HepG2 (cell line): ENCODE data around the gene NEAT1. TPM values are rescaled to one million over a fixed set of nuclear protein-coding genes. Genes with fewer than 3 reads are reported as not detected.

Experiments
- CSRNP2 ChIP-seq: sonication (generic); formaldehyde crosslinking; conservative IDR thresholded peaks from 2 replicates; pipeline ENCODE4 v1.8.0; 2022; ENCODE audit warnings: low read depth, missing genetic modification reagents
- HNF4G ChIP-seq, 2 experiments: sonication (generic) in 1 of 2; formaldehyde crosslinking in 1 of 2; IDR thresholded peaks; 2 replicates each; pipeline versions ENCODE4 v1.4.0 to v1.6.1; 2011 to 2020; ENCODE audit warnings: borderline replicate concordance in 2 of 2, low read depth in 2 of 2, mild to moderate bottlenecking in 2 of 2, low read length in 1 of 2, missing genetic modification reagents in 1 of 2, moderate library complexity in 1 of 2
- MXD1 ChIP-seq: sonication (generic); formaldehyde crosslinking; IDR thresholded peaks from 2 replicates; pipeline ENCODE4 v1.4.0; 2020; ENCODE audit warnings: mild to moderate bottlenecking, missing genetic modification reagents
- MXD4 ChIP-seq: IDR thresholded peaks from 2 replicates; pipeline ENCODE4 v1.6.1; 2016; ENCODE audit warnings: mild to moderate bottlenecking, missing biosample characterization, missing genetic modification reagents
- TAF1 ChIP-seq: sonication (generic); formaldehyde crosslinking; IDR thresholded peaks from 2 replicates; pipeline ENCODE4 v1.4.0; 2020; ENCODE audit warnings: missing genetic modification reagents
- ZEB1 ChIP-seq: IDR thresholded peaks from 2 replicates; pipeline ENCODE4 v1.6.1; 2012; ENCODE audit warnings: mild to moderate bottlenecking, low read depth, inconsistent platforms; ENCODE audit not compliant: insufficient replicate concordance
- ZNF263 ChIP-seq: sonication (generic); formaldehyde crosslinking; IDR thresholded peaks from 2 replicates; pipeline ENCODE4 v1.4.0; 2020; ENCODE audit warnings: missing genetic modification reagents
- ZNF296 ChIP-seq: sonication (generic); formaldehyde crosslinking; conservative IDR thresholded peaks from 2 replicates; pipeline ENCODE4 v1.5.0; 2020; ENCODE audit warnings: mild to moderate bottlenecking, missing genetic modification reagents
- ZNF383 ChIP-seq: sonication (generic); formaldehyde crosslinking; IDR thresholded peaks from 2 replicates; pipeline ENCODE4 v1.4.0; 2020; ENCODE audit warnings: missing genetic modification reagents, mild to moderate bottlenecking, borderline replicate concordance
- polyA plus RNA-seq, 8 experiments: library from polyadenylated mRNA; depleted of rRNA in 3 of 8; stranded (reverse) in 7 of 8; unstranded in 1 of 8; fragments of >200 nt; fragmentation: Illumina TruSeq in 4 of 8; extraction: Trizol in 4 of 8; gene quantifications; 2 replicates each; pipeline versions ENCODE4 v1.2.1 to v1.2.3, GENCODE V29; 2011 to 2016; ENCODE audit warnings: low read depth in 4 of 8, missing spikeins in 1 of 8, mixed read lengths in 1 of 8; ENCODE audit not compliant: insufficient read depth in 1 of 8
- total RNA-seq, 5 experiments: library from RNA; depleted of rRNA; stranded (reverse); fragments of >200 nt; fragmentation: Illumina TruSeq; extraction: Trizol; gene quantifications; 2 replicates each; pipeline ENCODE4 v1.2.3, GENCODE V29; 2016; ENCODE audit warnings: low read depth in 1 of 5

NEAT1 gene
- total and polyA plus RNA-seq, 2 of the 13 experiments (the other 11 are each of a cell fraction or from before 2014, with no cell fraction given): 20.5 to 41.2 TPM

GRCh38 chr11:65489035-65489705 is 66.6 kb downstream of the NEAT1 start (continued):
- TF ChIP-seq MXD4 (CRISPR knock-in tag) (no peak), CSRNP2 (CRISPR knock-in tag) (no peak), ZNF263 (CRISPR knock-in tag) (peak; percentile 46; the same call in 1 of the 2 replicates), ZNF296 (0 out of 2 replicates have a peak, but pooled peaks have one; percentile 62), ZEB1 (no peak), TAF1 (CRISPR knock-in tag) (peak; percentile 59; the same call in 1 of the 2 replicates), HNF4G (IDR thresholded peaks at IDR 0.05; ENCODE audit: borderline replicate concordance, low read depth, low read length) (0 out of 2 replicates have a peak, but pooled peaks have one; percentile 6), HNF4G (CRISPR knock-in tag; IDR thresholded peaks at IDR 0.05; ENCODE audit: borderline replicate concordance, low read depth) (peak; percentile 69; the same call in 1 of the 2 replicates), MXD1 (peak; percentile 41; the same call in 1 of the 2 replicates), ZNF383 (CRISPR knock-in tag) (no peak)
